Panc1 (cell line): ENCODE results near the gene IL2RG. TPM values are rescaled to one million over a fixed set of nuclear protein-coding genes. Genes with fewer than 3 reads are reported as not detected.

ENCODE experiments used
- ATAC-seq: fragments of 200-7000 bp; cut with Tn5 transposase; 2 replicates; pipeline ENCODE4 v1.9.1; 2020; ENCODE audit warnings: mild to moderate bottlenecking, moderate library complexity
- BruUV-seq: library from RNA; stranded (reverse); fragments of 400-500 nt; replicated peaks from 2 replicates; lab custom pipeline; 2021; lab: Mats Ljungman, UMichigan
- CTCF ChIA-PET: fragments of 300-600 bp; sonication (Branson Sonifier 250); formaldehyde crosslinking; loops from one replicate; lab custom pipeline; 2022; ENCODE audit warnings: antibody characterized with exemption; lab: Charles Lee
- POLR2A ChIA-PET: fragments of 300-600 bp; sonication (Branson Sonifier 250); formaldehyde crosslinking; loops from one replicate; lab custom pipeline; 2022; ENCODE audit warnings: antibody characterized with exemption; lab: Charles Lee
- DNase-seq: peaks from one replicate; pipeline ENCODE4 v3.0.0-alpha.2; 2010; ENCODE audit warnings: low read depth, low spot score
- H3K27ac ChIP-seq: 2 replicates; pipeline ENCODE4 v1.5.1; 2011; ENCODE audit warnings: mild to moderate bottlenecking, low read length, inconsistent platforms
- H3K27me3 ChIP-seq: fragments of 200-500 bp; sonication (Bioruptor generic); 2 replicates; pipeline ENCODE4 v1.6.0; 2014; ENCODE audit warnings: low read length, inconsistent platforms; ENCODE audit not compliant: control insufficient read depth, insufficient read depth
- H3K36me3 ChIP-seq: fragments of 200-500 bp; sonication (Bioruptor generic); 2 replicates; pipeline ENCODE4 v1.5.1; 2014; ENCODE audit warnings: inconsistent platforms, mild to moderate bottlenecking, low read length, moderate library complexity; ENCODE audit not compliant: control insufficient read depth, insufficient read depth
- H3K4me1 ChIP-seq: 2 replicates; pipeline ENCODE4 v1.5.1; 2011; ENCODE audit warnings: inconsistent platforms, mild to moderate bottlenecking, low read length, moderate library complexity; ENCODE audit not compliant: control insufficient read depth, insufficient read depth
- H3K4me3 ChIP-seq, 2 experiments: 2 replicates each; pipeline ENCODE4 v1.5.1; 2011 to 2012; ENCODE audit warnings: low read depth in 2 of 2, low read length in 2 of 2, mild to moderate bottlenecking in 2 of 2, inconsistent platforms in 1 of 2, moderate library complexity in 1 of 2
- H3K9me3 ChIP-seq: fragments of 200-500 bp; sonication (Bioruptor generic); 2 replicates; pipeline ENCODE4 v1.5.1; 2014; ENCODE audit warnings: low read depth, mild to moderate bottlenecking, inconsistent platforms, low read length, moderate library complexity; ENCODE audit not compliant: control insufficient read depth, insufficient read depth
- POLR2AphosphoS5 ChIP-seq: IDR thresholded peaks from 2 replicates; pipeline ENCODE4 v1.6.1; 2012; ENCODE audit warnings: mild to moderate bottlenecking, low read depth, low read length, moderate library complexity
- SIN3A ChIP-seq: IDR thresholded peaks from 2 replicates; pipeline ENCODE4 v1.6.1; 2012; ENCODE audit warnings: low read depth, mild to moderate bottlenecking, low read length, moderate library complexity, borderline replicate concordance; ENCODE audit not compliant: insufficient read depth
- TCF7L2 ChIP-seq: IDR thresholded peaks from 2 replicates; pipeline ENCODE4 v1.6.1; 2011; ENCODE audit warnings: mild to moderate bottlenecking, low read depth, low read length, inconsistent platforms
- in situ Hi-C: cut with HindIII; loops from 2 replicates; pipeline ENCODE4 v1.10.0; 2016; ENCODE audit warnings: low sequenced_read_pairs, low pct_unique_long_range_greater_than_20kb
- intact Hi-C: fragments of 100-400 bp; cut with micrococcal nuclease; formaldehyde crosslinking; loops from one replicate; pipeline ENCODE4 v1.10.0; 2022; ENCODE audit not compliant: unreplicated experiment
- total RNA-seq: library from RNA; stranded (reverse); gene quantifications from one replicate; pipeline ENCODE4 v1.2.1, GENCODE V29; 2021; ENCODE audit not compliant: unreplicated experiment
- TF ChIP-seq, protein P1 (sequence below), 2 experiments: IDR thresholded peaks; 2 replicates each; pipeline ENCODE4 v1.6.1; 2011 to 2012; ENCODE audit warnings: low read depth in 2 of 2, control low read depth in 1 of 2, low read length in 1 of 2, mild to moderate bottlenecking in 1 of 2, moderate library complexity in 1 of 2; ENCODE audit not compliant: insufficient read depth in 1 of 2
- TF ChIP-seq, protein P2 (sequence below): fragments of 450-650 bp; IDR thresholded peaks from 2 replicates; pipeline ENCODE4 v1.5.1; 2017; ENCODE audit warnings: mild to moderate bottlenecking

The IL2RG gene
- total RNA-seq, 1 experiment from 2014 or later: 0.28 TPM

DNA sequence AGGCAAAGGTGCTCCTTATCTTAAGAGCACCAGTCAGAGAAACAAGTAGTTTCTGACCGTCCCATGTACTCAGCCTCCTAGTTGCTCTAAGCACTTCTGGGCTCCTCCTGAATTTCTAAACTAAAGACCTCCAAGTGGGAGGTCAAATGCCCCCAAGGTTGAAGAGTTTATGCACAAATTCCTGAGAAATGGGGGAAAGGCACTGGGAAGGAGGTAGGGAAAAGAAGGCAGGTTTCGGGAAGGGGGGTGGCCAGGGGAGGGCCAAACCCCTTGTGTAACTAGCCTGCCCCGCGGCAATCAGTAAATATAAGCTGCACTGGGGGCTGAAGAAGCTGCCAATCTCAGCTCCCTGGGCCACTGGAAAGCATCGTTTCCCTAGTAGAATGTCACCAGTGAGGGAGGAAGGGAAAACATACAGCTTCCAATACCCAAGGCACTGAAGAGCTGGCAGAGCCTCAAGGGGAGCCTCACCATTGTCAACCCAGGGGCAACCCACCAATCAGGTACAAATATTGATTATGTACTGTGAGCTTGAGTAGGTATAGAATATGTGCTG, 12.3 kb downstream of the IL2RG start:
- no peaks in the 10 kb centered on the region for H3K9me3 ChIP-seq
- H3K27ac ChIP-seq: no peak overlapping the region
- no peak for DNase-seq
- H3K4me1 ChIP-seq: peaks cover 4% of the 10 kb centered on the region; the same call in 1 of the 2 replicates
- H3K36me3 ChIP-seq: no peaks in the 10 kb centered on the region
- ChIA-PET POLR2A (no interaction called here), CTCF (interaction anchor here (1.0 kb wide), 1 partner anchor 79 kb away, joined by 4 read pairs; no protein-coding TSS in a partner anchor)
- TF ChIP-seq POLR2AphosphoS5 (no peak), SIN3A (no peak), TCF7L2 (no peak)
- TF ChIP-seq, protein P1, sequence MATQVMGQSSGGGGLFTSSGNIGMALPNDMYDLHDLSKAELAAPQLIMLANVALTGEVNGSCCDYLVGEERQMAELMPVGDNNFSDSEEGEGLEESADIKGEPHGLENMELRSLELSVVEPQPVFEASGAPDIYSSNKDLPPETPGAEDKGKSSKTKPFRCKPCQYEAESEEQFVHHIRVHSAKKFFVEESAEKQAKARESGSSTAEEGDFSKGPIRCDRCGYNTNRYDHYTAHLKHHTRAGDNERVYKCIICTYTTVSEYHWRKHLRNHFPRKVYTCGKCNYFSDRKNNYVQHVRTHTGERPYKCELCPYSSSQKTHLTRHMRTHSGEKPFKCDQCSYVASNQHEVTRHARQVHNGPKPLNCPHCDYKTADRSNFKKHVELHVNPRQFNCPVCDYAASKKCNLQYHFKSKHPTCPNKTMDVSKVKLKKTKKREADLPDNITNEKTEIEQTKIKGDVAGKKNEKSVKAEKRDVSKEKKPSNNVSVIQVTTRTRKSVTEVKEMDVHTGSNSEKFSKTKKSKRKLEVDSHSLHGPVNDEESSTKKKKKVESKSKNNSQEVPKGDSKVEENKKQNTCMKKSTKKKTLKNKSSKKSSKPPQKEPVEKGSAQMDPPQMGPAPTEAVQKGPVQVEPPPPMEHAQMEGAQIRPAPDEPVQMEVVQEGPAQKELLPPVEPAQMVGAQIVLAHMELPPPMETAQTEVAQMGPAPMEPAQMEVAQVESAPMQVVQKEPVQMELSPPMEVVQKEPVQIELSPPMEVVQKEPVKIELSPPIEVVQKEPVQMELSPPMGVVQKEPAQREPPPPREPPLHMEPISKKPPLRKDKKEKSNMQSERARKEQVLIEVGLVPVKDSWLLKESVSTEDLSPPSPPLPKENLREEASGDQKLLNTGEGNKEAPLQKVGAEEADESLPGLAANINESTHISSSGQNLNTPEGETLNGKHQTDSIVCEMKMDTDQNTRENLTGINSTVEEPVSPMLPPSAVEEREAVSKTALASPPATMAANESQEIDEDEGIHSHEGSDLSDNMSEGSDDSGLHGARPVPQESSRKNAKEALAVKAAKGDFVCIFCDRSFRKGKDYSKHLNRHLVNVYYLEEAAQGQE (IDR thresholded peaks at IDR 0.05; ENCODE audit: insufficient read depth in 1 of 2, low read depth in 2 of 2, low read length in 1 of 2): no peak
- TF ChIP-seq, protein P2, sequence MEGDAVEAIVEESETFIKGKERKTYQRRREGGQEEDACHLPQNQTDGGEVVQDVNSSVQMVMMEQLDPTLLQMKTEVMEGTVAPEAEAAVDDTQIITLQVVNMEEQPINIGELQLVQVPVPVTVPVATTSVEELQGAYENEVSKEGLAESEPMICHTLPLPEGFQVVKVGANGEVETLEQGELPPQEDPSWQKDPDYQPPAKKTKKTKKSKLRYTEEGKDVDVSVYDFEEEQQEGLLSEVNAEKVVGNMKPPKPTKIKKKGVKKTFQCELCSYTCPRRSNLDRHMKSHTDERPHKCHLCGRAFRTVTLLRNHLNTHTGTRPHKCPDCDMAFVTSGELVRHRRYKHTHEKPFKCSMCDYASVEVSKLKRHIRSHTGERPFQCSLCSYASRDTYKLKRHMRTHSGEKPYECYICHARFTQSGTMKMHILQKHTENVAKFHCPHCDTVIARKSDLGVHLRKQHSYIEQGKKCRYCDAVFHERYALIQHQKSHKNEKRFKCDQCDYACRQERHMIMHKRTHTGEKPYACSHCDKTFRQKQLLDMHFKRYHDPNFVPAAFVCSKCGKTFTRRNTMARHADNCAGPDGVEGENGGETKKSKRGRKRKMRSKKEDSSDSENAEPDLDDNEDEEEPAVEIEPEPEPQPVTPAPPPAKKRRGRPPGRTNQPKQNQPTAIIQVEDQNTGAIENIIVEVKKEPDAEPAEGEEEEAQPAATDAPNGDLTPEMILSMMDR: no peak
- H3K4me3 ChIP-seq: no peak overlapping the region
- no TSS peak for BruUV-seq
- intact Hi-C loops (loop anchor here (5.0 kb wide), 1 partner anchor 78 kb away; no protein-coding TSS in a partner anchor), in situ Hi-C loops (no loop called here)
- peaks cover 4% of the 10 kb centered on the region for H3K27me3 ChIP-seq
- ATAC-seq: no peak

DNA sequence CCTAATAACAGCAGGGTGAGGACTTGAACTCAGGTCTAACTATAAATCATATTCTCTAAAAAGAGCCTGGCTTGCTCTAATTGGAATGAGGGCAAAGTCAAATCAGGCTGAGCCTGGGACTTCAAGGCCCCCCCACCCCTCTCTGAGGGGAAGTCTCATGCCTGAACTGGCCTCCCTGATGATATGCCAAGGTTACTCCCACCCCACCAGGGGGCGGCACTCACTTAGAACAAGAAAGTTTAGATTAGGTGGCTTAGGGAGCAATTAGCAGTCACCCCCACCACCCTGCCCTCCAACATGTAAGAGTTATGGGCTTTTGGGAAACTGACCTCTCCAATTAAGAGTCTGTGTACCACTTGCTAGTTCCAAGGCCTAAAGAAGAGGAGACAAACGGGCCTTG, 13.1 kb downstream of the IL2RG start:
- intact Hi-C loops: loop anchor here (5.0 kb wide), 1 partner anchor 79 kb away; no protein-coding TSS in a partner anchor
- Histone ChIP-seq H3K36me3 (no peaks in the 10 kb centered on the region), H3K4me1 (no peaks in the 10 kb centered on the region; the same call in 1 of the 2 replicates), H3K4me3 (no peak overlapping the region), H3K9me3 (no peaks in the 10 kb centered on the region), H3K27me3 (peaks cover 4% of the 10 kb centered on the region), H3K27ac (no peak overlapping the region)
- no peak for DNase-seq
- BruUV-seq: no TSS peak
- ATAC-seq: no peak
- ChIA-PET POLR2A (no interaction called here), CTCF (no interaction called here)
- no peak for TF ChIP-seq TCF7L2
- TF ChIP-seq, protein P2: peak; percentile 67
- in situ Hi-C loops: no loop called here
